OCI-LY3 (cell line): ENCODE results near the gene GREM1.

Experiments used
- H2AFZ ChIP-seq: fragments of 200-600, 300-600 bp; shearing (Covaris generic); 2 replicates; pipeline ENCODE4 v1.6.0; 2014; ENCODE audit warnings: antibody characterized with exemption, low read depth, low read length
- H3K27ac ChIP-seq: fragments of 200-600, 300-600 bp; sonication (generic); 2 replicates; pipeline ENCODE4 v1.5.1; 2014; ENCODE audit warnings: mild to moderate bottlenecking, low read length, moderate library complexity, mixed read lengths
- H3K27me3 ChIP-seq: fragments of 200-600, 300-600 bp; sonication (generic); 2 replicates; pipeline ENCODE4 v1.6.1; 2014; ENCODE audit warnings: low read depth, low read length, mixed read lengths
- H3K36me3 ChIP-seq: fragments of 200-600, 300-600 bp; sonication (generic); replicated peaks from 2 replicates; pipeline ENCODE3; 2014; ENCODE audit warnings: low read depth, low read length, mixed read lengths
- H3K4me1 ChIP-seq: fragments of 300-600, 200-600 bp; sonication (generic); 2 replicates; pipeline ENCODE4 v1.6.1; 2014; ENCODE audit warnings: low read length, mixed read lengths
- H3K4me2 ChIP-seq: fragments of 200-600, 300-600 bp; sonication (generic); 2 replicates; pipeline ENCODE4 v1.6.1; 2014; ENCODE audit warnings: low read length, mixed read lengths
- H3K4me3 ChIP-seq: fragments of 300-600, 200-600 bp; sonication (generic); 2 replicates; pipeline ENCODE4 v1.5.1; 2014; ENCODE audit warnings: antibody characterized with exemption, mild to moderate bottlenecking, low read length, moderate library complexity
- H3K79me2 ChIP-seq: fragments of 300-600, 200-600 bp; shearing (Covaris generic); 2 replicates; pipeline ENCODE4 v1.6.1; 2014; ENCODE audit warnings: mild to moderate bottlenecking, low read length, mixed read lengths
- H3K9ac ChIP-seq: fragments of 300-600, 200-600 bp; shearing (Covaris generic); 2 replicates; pipeline ENCODE4 v1.6.0; 2014; ENCODE audit warnings: mild to moderate bottlenecking, low read length, moderate library complexity
- H3K9me3 ChIP-seq: fragments of 200-600, 300-600 bp; shearing (Covaris generic); 2 replicates; pipeline ENCODE4 v1.6.1; 2014; ENCODE audit warnings: low read length, mixed read lengths; ENCODE audit not compliant: insufficient read depth
- H4K20me1 ChIP-seq: fragments of 200-600, 300-600 bp; sonication (generic); 2 replicates; pipeline ENCODE4 v1.6.1; 2016; ENCODE audit warnings: low read length, mixed read lengths; ENCODE audit not compliant: insufficient read depth
- CTCF ChIP-seq: fragments of 200-600, 300-600 bp; sonication (generic); IDR thresholded peaks from 2 replicates; pipeline ENCODE4 v1.5.1; 2014; ENCODE audit warnings: antibody characterized with exemption, low read length, low read depth
- EZH2phosphoT487 ChIP-seq: fragments of 200-600 bp; shearing (Covaris generic); IDR thresholded peaks from 2 replicates; pipeline ENCODE4 v1.6.1; 2018; ENCODE audit warnings: antibody characterized with exemption, mixed run types, low read depth

The GREM1 gene

DNA sequence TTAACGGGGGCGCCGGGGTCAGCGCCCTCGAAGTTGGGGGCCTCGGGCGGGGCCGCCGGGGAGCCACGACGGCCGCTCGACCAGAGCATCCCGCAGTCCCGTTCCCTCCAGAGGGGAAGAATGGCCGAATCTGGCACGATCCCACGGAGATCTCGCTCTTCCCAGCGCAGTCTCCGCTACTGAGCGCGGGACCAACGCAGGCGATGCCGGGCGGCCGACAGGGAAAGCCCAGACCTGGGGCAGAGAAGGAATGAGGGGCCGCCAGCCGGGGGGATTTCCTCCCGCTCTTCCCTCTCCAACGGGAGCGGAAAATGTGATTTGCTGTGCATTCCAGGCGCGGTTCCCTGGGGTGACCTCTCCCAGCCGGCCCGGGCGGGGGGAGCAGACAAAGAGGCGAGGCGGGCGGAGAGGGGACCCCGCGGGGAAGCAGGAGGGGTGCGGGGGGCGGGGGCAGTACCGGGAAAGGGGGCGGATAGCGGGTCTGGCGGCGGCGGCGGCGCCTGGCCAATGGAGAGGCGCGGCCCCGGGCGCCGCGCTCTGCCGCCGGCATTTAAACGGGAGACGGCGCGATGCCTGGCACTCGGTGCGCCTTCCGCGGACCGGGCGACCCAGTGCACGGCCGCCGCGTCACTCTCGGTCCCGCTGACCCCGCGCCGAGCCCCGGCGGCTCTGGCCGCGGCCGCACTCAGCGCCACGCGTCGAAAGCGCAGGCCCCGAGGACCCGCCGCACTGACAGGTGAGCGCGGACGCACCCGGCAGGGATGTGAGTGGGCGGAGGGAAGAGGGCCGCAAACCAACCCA lies at the start of gene GREM1:
GREM1 (plus strand) TSS at position 579 of the 801 bp plus-strand sequence. CDS start 12,687 bp downstream, outside the sequence.
- Histone ChIP-seq H3K27ac (no peak within 1 kb of the TSS), H3K36me3 (no peaks in the 10 kb centered on the region), H3K9me3 (no peaks in the 10 kb centered on the region), H3K4me2 (no peak within 1 kb of the TSS), H4K20me1 (peaks cover 13% of the 10 kb centered on the region), H3K27me3 (peaks cover 76% of the 10 kb centered on the region), H3K9ac (no peak within 1 kb of the TSS), H3K4me1 (peaks cover 25% of the 10 kb centered on the region), H3K4me3 (no peak within 1 kb of the TSS), H3K79me2 (no peaks in the 10 kb centered on the region), H2AFZ (no peak within 1 kb of the TSS)
- TF ChIP-seq EZH2phosphoT487 (no peak), CTCF (no peak)

GRCh38 chr15:32668942-32669341 lies 48.9 kb upstream of the GREM1 start:
- Histone ChIP-seq H3K4me1 (no peaks in the 10 kb centered on the region), H3K79me2 (no peaks in the 10 kb centered on the region), H3K27me3 (no peaks in the 10 kb centered on the region), H3K9me3 (no peaks in the 10 kb centered on the region), H3K4me3 (no peak overlapping the region), H3K9ac (no peak overlapping the region), H3K4me2 (no peak overlapping the region), H4K20me1 (no peaks in the 10 kb centered on the region), H2AFZ (no peak overlapping the region), H3K36me3 (peaks cover 21% of the 10 kb centered on the region), H3K27ac (no peak overlapping the region)
- TF ChIP-seq CTCF (0 out of 2 replicates have a peak, but pooled peaks have one; percentile 6), EZH2phosphoT487 (no peak)

DNA sequence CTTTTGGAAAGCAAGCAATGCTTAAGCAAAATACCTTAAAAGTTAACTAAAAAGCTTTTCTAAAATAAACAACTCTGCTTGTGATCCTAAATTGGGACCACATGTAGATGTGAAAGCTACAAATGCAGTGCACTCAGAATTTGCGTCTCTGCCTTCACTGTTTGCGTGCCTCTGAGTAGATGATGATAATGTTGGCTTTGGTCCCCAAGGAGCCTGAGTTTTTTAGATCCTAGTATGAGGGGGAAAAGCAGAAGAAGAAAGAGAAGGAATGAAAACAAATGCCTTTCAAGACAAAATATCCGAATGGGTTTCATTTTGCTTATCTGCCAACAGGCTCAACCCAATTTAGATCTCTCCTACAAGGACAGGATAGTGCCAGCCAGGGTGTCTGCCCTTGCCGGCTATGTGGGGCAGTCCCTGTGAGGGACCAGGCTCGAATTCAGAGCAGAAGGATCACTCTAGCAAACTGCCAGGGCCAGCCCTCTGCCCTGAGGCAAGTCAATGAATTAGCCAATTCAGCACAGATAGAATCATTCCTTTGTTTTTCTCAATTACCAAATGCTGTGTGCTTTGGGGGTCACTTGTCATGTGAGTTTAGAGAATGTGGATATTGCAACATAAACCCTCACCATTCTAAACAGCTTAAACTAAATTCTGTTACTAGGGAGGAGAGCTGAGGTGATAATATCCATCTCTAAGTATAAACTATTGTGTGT lies 47.8 kb upstream of the GREM1 start:
- no peak overlapping the region for H2AFZ ChIP-seq
- H3K79me2 ChIP-seq, result no peaks in the 10 kb centered on the region
- H4K20me1 ChIP-seq, result no peaks in the 10 kb centered on the region
- no peaks in the 10 kb centered on the region for H3K27me3 ChIP-seq
- H3K4me2 ChIP-seq, result no peak overlapping the region
- H3K9ac ChIP-seq, result no peak overlapping the region
- H3K4me3 ChIP-seq, result no peak overlapping the region
- TF ChIP-seq CTCF (no peak), EZH2phosphoT487 (no peak)
- no peak overlapping the region for H3K27ac ChIP-seq
- H3K4me1 ChIP-seq, result no peaks in the 10 kb centered on the region
- no peaks in the 10 kb centered on the region for H3K9me3 ChIP-seq
- H3K36me3 ChIP-seq, result peaks cover 17% of the 10 kb centered on the region

GRCh38 chr15:32670623-32671022 lies 47.2 kb upstream of the GREM1 start:
- H3K79me2 ChIP-seq, result no peaks in the 10 kb centered on the region
- no peak for TF ChIP-seq CTCF
- no peak for TF ChIP-seq EZH2phosphoT487
- peaks cover 17% of the 10 kb centered on the region for H3K36me3 ChIP-seq
- H4K20me1 ChIP-seq, result no peaks in the 10 kb centered on the region
- no peak overlapping the region for H2AFZ ChIP-seq
- peaks cover 5% of the 10 kb centered on the region for H3K4me1 ChIP-seq
- no peak overlapping the region for H3K27ac ChIP-seq
- no peak overlapping the region for H3K9ac ChIP-seq
- H3K4me3 ChIP-seq, result no peak overlapping the region
- H3K4me2 ChIP-seq, result no peak overlapping the region
- no peaks in the 10 kb centered on the region for H3K9me3 ChIP-seq
- no peaks in the 10 kb centered on the region for H3K27me3 ChIP-seq
